ENCODE data around the gene MLLT1.

MLLT1 gene

DNA sequence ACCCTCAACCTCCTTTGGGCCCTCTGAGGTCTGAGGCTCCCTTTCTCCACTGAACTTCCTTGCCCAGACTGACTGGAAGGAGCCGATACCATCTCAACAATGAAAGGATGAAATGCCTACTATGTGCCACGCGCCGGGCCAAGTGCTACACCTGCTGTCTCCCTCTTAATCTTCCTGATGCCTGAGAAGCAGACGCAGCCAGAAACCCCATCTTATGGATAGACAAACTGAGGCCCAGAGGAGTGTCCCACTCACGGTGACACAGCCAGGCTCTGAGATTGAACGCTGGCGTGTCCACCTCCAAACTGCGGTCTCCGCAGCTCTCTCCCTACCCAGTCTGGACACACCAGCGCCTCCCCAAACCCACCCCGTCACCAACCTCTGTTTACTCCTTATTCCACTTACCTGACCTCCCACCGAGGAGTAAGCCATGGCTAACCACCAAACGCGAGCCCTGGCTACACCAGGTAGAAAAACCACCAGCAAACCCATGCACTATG, 20.9 kb downstream of the MLLT1 start:
- no peak for DNase-seq

DNA sequence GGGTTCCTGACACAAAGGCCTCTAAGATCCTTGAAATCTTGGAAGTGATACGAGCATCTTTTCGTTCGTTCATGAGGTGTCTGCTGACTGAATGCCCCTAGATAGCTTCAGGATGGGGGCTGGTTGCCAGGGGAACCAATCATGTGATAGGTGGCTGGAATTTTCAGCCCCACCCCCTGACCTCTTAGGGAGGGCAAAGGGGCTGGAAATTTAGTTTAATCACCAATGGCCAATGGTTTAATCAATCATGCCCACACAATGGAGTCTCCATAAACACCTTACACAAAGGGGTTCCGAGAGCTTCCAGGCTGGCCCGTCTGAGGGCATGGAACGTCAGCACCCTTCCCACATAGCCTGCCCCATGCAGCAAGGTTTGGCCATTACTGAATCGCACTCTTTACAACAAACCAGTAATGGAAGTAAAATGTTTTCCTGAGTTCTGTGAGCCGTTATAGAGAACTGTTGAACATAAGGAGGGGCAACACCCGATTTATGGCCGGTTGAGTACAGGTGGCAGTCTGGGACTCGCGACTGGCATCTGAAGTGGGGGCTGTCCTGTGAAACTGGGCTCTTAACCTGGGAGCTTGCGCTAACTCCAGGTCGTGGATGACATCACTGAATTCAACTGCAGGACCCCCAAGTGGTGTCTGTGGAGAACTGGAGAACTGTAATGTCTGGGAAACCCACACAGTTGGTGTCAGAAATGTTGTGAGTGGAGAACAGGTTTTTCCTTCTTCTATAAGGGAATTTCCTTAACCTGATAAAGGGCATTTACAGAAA, 25.6 kb downstream of the MLLT1 start:
- DNase-seq = no peak

DNA sequence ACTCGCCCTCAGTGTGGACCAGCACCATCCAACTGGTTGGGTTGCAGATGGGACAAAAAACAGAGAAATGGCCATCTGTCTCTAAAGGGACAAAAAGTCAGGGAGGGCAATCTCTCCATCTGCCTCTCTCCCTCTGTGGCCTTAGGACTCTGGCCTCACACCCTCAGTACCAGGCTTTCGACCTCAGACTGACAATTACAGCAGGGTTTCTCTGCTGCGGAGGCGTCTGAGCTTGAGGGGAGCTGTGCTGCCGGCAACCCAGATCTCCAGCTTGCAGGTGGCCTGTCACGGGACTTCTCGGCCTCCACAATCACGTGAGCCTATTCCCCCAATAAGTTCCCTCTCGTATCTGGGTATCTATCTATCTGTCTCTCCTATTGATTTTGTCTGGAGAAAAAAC, 27.7 kb downstream of the MLLT1 start:
- no peak for DNase-seq

DNA sequence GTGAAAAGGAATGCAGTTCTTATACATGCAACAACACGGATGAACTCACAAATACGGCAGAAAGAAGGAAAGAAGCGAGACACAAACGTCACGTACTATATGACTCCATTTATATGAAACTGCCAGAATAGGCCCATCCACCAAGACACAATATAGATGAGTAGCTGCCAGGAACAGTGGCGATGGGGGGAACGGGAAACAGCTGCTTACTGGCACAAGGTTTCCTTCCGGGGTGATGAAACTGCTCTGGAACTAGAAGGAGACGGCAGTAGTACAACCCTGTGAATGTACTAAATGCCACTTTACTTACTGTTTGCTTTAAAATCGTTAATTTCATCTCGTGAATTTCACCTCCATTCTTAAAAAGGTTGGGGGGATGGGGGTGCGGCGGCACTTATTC, 28.9 kb downstream of the MLLT1 start:
- no peak for DNase-seq

DNA sequence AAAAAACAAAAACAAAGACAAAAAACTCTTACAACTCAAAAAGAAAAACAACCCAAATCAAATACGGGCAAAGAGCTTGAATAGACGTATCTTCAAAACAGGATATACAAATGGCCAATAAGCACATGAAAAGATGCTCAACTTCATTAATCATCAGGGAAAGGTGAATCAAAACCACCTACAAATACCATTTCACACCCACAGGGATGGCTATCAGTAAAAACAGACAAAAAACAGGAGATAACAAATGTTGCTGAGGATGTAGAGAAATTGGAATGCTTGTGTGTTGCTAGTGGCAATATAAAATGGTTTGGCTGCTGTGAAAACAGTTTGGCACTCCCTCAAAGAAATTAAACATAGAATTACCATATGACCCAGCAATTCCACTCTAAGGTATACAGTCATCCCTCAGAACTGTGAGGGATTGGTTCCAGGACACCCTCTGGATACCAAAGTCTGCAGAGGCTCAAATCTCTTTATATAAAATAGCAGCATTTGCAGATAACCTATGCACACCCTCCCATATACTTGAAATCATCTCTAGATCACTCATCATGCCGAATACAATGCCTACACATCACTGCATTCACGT, 29.7 kb downstream of the MLLT1 start:
- no peak for DNase-seq

DNA sequence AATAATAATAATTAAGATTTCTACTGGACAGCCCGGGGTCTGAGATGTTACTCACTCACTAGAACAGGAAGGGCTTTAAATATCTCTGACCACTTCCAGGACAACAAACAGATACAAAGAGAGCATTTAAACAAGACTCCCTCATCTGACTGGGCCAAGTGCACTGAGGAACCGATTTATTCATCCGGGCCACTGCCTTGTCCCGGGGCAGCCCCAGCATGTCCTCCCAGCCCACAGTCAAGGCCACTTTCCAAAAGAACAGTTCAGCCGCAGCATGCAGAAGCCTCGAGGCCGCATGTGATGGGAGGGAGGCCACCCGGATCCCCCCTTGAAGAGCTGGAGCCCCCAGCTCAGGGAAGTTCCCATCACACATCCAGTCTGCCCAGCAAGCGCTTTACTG, 30.5 kb downstream of the MLLT1 start:
- DNase-seq = peak; percentile 25

DNA sequence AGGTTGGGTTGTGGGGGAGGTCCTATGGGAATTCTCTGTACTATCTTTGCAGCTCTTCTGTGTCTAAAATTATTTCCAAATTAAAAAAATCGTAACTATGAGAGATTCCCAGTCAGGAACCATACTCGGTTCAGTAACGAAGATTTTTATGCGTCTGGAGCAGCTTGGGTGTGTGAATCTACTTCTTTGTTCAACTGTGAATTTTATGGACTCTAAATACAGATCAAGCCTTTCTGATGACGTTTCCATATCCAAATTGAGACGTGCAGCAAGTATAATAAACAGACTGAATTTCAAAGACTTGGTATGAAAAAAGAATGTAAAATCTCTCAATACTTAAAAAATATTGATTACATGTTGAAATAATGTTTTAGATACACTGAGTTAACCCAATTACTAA, 30.9 kb downstream of the MLLT1 start:
- DNase-seq = no peak

DNA sequence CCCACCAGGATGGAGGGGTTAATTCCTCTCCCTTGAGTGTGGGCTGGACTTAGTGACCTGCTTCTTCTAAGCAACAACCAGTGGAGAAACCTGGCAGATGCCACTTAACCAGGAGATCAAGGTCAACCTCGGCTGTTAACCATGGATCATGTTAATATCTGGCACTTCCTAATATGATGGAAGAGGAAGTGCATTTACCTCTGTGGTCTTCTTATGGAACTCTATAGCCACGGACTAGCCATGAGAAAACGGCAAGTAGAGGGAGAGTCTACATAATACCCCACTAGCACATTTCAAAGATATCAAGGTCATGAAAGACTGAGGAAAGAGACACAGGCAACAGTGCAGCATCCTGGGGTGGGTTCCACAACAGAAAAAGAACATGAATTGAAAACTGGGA, 31.4 kb downstream of the MLLT1 start:
- DNase-seq = no peak

DNA sequence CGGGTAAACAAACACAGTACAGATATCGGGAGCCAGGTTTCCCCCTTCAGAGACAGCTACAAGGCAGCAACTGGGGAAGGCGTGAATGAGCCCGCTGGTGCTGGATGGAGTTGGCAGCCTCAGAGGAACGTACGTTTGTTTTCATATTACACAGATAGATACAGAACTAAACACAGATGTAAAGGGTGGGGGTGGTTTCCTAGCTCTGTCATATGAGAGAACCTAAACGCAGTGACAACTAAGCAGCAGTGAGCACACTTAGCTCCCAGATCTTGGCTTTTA, 32.8 kb downstream of the MLLT1 start:
- DNase-seq = no peak

DNA sequence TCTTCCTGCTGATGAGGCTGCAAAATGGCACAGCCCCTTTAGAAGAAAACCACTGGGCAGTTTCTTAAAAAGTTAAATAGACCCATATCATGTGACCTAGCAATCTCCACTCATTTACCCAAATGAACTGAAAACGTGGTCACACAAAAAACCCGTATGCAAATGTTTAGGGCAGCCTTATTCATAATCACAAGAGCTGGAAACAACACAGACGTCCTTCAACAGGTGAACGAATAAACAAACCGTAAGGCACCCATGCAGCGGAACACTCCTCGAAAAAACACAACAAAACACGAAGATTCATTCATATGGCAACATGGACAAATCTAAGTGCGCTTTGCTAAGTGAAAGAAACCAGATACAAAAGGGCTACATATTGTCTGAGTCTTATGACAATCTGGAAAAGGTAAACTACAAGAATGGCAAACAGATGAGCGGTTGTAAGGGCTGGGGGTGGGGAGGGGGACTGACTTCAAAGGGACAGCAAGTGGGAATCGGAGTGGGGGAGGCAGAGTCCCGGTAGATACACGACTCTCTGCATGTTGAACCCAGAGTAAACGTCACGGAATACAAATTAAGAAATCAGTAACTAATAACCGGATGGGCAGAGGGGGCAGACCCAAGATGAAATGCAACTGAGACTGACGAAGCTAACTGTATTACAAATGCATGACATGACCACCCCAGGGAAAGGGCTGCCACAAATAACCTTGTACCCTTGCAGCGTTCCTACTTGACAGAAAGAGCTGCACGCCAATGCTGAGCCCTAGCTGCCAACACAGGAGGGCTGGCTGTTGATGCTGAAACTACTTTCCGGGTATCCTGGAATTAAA, 33.4 kb downstream of the MLLT1 start:
- no peak for DNase-seq

DNA sequence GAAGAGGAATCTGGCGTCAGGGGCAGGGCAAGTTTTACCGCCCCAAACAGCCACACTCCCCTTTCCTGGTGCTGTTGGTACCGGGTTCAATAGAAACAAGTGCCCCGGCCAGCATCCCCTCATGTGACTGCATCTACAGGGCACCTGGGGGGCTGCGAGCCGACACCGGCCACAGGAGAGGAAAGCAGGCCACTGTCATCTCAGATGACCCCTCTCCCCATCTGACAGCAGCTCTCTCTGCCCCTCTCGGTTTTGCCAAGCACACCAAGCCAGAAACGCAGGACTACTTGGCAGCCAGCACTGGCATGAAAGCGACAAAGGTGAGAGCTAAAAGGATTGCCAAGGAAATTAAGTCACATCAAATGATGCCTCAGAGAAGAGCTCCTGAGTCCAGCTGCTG, 37.1 kb downstream of the MLLT1 start:
- peak; percentile 17 for DNase-seq

DNA sequence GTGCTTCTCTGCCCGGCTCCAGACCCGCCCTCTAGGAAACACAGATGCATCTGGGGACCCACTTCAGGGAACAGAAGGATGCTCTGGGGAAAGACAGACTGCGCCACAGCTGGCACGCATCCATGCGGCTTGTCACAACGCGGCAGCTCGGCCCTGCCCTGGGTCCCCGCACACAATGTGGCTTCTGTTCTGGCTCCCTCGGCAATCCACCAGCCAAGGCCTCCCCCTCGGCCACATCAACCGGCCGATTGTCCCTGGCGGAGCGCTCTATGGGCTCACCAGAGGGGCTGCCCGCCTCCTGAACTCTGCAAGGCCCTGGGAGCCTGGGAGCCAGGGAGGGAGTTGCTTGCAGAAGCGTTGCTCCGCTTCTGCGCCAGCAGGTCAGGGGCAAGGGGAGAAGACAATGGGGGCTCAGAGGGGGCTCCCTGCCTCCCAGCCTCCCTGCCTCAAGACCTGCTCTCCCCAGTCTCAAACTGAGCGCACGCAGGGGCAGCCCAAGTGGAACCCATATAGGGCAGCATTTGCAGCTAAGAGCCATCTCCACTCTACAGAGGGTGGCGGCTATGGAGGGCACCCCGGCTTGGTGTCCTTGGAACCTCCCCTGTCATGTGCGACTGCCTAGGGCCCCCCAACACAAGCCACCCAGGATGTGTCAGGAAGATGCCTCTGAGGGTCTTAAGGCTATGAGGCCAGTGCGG, 37.9 kb downstream of the MLLT1 start:
- DNase-seq = peak; percentile 59

DNA sequence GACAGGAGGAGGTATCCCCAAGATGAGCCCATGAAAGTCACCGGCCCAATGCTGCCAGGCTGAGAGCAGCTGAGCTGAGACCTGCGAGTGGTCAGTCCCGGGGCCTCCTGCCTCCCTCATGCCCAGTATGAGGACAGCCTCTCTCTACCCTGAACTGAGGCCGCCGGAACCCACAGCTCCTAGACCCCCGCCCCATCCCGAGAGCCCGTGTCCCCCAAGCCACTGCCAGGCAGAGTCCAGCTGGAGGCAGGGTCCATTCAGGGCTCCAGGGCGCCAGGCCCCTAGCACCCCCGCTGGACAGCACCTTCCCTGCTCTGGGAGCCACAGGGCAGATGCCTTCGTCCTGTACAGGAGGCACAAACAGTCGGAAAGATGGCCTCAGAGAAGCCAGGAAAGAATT, 38.7 kb downstream of the MLLT1 start:
- DNase-seq = peak; percentile 20

DNA sequence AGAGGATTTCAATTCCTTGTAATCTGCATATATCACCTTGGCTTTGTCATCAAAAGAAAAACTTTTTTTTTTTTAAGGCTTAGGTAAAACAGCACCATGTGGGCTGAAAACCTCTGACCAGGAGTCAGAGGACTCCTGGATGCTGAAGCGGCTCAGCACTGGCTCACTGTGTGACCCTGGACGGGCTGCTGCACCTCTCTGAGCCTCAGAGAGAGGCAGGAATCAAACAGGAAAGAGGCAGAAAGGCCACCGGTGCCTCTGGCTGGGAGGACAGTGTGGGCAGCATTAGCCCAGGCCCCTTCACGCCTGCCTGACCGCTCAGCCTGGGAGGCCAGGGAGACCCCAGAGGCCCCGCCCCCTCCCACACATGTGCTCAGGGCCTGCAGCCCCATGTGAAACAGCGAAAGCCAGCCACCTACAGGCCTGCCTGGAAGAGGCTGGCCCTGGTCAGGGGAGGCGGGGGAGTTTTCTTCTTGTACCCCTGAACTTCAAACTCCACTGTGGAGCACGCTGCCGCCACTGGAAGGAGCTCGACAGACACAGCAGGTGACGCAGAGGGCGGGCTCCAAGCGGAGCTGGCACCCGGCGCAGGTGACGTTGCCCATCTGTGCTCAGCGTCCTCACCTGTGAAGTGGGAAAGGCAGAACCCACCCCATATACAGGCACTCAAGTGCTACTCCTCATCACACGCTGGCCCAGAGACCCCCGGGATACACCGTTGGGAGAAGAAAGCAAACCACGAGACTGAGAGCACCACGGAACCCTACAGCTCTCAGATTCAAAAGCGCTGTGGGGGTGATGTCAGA, 39.7 kb downstream of the MLLT1 start:
- peak; percentile 25 for DNase-seq

DNA sequence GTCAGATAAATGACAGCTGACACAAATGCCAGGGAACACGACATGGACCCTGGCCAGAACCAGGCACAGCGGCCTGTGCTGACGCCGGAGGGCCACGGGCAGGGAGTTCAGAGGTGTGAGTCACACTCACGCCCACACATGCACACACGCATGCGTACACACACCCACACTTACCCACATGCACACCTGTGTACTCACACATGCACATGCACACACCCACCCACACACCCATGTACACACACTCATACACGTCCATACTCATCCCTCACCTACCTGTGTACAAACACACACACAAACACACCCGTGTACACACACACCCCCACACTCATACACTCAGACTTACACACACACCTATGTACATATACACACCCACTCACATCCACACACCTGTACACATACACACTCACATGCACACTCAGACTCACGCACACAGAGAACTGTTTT, 40.4 kb downstream of the MLLT1 start:
- peak; percentile 16 for DNase-seq

DNA sequence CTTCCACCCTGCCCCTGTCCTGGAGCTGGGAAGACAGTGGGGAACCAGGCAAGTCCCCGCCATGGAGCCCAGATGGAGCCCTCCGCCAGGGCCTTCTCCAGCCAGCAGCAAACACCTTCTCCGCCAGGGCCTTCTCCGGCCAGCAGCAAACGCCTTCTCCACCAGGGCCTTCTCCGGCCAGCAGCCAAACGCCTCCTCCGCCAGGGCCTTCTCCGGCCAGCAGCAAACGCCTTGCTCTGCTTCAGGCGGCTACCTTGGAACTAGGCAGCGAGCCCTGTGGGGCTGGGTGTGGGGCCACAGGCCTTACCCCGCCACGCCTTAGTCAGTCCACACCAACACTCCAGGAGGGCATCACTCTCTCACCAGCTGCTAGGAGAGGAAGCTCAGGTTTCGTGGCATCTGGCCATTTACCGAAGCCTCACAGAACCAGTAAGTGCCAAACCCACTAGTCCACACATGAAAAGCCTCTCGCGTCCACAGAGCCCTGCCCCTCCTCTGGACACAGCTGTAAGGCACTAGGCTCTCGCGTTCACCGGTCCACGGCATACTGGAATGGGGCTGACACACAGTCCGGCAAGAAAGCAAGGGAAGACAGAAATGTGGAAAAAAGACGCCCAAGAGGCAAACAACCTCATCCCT, 41.0 kb downstream of the MLLT1 start:
- DNase-seq = peak; percentile 86

DNA sequence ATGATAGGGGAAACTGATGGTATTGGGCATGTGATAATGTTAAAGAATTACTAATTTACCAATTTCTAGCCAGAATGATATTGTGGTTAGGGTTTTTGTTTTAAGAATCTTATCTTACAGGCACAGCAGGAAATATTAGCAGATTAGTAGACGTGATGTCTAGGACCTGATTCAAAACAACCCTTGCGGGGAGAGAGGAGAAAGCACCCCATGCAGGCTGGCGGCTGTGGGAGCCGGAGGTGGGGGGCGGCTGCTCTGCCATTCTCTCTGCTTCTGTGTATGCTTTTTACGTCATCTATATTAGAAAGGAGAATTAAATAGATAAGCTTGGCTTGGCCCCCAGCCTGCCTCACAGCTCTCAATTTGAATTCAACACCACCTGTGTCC, 41.5 kb downstream of the MLLT1 start:
- DNase-seq = no peak

DNA sequence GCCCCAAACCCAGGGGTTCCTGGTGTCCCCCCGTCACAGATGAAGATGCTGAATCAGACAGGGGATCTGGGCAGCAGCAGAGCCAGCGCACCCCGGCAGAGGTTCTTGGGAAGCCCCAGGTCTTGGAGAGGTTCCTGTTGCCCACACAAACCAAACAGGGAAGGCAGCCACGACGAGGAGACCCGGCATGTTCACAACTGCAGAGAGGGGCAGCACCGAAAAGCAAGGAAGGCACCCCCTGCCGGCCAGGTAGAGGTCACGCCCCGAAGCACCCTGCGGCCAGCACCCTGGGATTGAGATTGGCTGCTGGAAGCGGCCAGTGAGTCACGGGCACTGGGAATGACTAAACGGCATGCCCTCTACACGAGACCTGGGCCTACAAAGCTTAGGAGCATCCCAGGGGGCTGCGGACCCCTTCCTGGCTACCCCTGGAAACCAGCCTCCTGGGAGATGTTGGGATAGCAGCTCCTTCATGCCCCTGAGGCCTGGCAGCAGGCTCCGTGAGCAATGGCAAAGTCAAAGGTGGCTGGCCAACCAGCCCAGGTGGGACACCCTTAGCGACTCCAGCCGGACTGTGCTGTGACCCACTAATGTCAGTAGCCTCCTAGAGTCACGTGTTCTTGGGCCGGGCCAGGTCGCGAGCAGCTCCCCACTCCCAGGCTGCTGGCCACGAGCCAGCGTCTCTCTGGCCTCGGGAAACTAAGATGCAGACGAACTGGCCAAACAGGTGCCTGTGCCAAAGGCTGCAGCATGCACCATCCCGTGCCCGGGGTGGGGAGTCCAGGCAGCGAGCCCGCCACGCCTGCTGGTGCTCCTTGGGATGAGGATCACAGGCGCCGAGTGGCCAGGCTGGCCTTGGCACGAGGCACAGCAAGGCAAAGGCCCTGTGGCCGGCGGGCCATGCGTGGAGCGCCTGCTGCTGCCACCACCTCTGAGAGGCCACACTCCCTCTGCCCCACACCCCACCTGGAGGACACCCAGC, 43.2 kb downstream of the MLLT1 start:
- DNase-seq = no peak

DNA sequence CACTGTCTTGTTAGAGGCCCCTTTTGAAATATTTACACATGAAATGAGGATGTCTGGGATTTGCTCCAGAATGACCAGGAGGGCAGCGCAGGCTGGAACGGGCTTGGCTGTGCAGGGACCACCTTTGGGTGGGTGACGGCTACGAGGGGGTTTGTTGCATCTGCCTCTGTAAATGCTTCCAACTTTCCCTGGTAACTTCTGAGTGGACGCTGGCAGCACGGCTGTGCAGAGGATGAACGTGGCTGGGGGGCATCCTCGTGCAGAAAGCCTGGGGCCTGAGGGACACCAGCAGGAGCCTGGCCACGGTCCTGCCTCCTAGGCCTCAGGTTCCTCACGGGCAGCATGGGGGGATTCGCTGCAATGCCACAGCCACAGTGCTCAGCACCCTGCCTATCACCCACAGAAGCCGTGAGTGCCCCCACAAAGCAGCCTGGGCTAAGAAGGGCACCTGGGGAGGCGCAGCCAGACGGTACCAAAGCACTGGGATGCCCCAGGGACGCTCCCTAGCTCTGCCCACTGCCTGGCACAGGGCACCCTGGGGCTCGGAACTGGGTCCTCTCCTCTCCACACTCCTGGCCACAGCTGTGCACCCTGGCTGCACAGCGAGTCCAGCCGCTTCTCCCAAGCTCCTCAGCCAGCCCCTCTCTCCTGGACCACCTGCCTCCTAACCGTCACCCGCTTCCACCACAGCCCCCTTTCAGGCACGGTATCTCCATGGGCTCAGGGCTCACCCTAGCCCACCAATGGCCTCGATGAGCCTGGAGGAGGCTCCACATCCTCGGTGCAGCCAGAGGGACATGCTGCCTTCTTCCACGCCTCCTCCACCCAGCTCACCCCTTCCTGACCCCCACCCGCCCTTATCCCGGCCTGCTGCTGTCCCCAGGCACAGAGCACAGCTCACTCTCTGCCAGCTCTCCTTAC, 44.5 kb downstream of the MLLT1 start:
- DNase-seq = no peak

DNA sequence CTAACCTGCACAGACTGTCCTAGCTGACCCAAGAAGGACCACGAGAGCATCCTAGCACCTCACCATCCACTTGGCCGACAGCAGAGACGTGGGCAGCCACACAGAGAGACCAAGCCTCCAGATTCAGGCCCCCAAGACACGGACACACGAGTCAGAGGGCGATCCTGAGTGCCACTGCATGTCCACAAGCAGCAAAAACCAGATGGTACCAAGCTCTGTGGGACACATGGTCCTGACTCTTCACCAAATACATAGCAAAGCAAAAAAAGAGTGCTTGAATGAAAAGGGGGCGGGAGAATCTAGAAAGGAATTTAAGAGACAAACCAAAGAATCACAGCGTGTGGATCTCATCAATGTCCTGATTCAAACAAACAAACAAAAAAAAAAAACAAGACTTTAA, 45.2 kb downstream of the MLLT1 start:
- no peak for DNase-seq
